NCI-H2107 treated with DMSO at 0.1 percent for 48 hours (cell line): ENCODE data around the gene SRRM3.
A peak's percentile ranks its signal among the peaks of the same experiment; 100 is the strongest.
"Not testable (repeated sequence)": the region's sequence is repeated elsewhere in the genome, so short reads cannot be mapped to it uniquely, and the experiment has no call there.

Experiments
- DNase-seq: peaks from one replicate; lab custom pipeline; 2025; ENCODE audit not compliant: unreplicated experiment; lab: John Stamatoyannopoulos, UW

Gene SRRM3

DNA sequence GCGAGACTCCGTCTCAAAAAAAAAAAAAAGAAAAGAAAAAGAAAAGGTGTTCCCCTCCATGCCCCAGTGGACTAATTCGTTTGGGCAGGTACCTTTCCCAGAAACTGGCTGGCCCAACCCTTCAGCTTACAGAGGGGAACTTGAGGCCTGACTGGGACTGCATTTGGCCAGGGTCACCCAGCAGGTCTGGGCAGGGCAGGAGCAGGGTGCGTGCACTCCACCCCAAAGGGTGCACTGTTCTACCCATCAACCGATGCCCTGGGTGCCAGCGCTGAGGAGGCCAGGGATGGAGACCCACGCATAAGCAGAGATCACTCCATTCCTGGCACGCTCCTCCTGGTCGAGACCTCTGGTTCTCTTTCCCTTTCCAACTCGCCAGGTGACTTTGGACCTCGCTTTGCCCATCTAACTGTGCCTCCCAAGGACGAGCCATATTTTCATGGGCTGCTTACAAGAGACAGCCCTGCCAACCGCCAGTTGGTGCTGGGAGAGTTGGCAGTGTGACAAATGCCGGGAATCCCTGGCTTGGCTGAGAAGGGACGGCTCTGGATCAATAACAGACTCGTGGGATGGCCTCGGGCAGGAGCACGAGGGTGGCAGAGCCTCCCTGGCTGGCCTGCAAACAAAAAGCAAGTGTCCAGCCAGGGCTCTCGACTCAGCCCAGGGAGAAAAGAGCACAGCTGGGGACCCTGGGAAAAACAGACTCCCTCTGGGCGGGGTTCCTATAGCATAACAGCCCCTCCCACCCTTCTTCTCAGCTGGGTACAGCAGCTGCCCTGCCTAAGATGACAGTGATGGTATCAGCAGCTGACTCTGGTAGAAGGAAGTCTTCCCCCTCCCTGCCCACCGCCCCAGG lies 108.6 kb downstream of the SRRM3 start:
- peak; percentile 84 for DNase-seq

DNA sequence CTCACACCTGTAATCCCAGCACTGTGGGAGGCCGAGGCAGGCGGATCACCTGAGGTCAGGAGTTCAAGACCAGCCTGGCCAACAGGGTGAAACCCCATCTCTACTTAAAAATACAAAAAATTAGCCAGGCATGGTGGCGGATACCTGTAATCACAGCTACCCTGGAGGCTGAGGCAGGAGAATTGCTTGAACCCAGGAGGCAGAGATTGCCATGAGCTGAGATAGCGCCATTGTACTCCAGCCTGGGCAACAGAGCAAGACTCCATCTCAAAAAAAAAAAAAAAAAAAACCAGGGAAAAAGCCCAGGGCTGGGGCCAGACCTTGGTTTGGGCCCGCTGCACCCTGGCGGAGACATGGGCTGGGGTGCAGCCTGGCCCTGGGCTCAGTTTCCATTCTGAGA lies 110.1 kb downstream of the SRRM3 start:
- DNase-seq = not testable (repeated sequence)

GRCh38 chr7:76314042-76314721 lies 112.5 kb downstream of the SRRM3 start:
- peak; percentile 92 for DNase-seq

GRCh38 chr7:76314740-76315139 lies 113.0 kb downstream of the SRRM3 start:
- DNase-seq = not testable (repeated sequence)

- no peak for DNase-seq
Measured at GRCh38 chr7:76315364-76315763, 113.7 kb downstream of the SRRM3 start.

- no peak for DNase-seq
Measured at GRCh38 chr7:76316984-76317781, 115.5 kb downstream of the SRRM3 start.

GRCh38 chr7:76317782-76318487 lies 116.2 kb downstream of the SRRM3 start:
- peak; percentile 94 for DNase-seq

DNA sequence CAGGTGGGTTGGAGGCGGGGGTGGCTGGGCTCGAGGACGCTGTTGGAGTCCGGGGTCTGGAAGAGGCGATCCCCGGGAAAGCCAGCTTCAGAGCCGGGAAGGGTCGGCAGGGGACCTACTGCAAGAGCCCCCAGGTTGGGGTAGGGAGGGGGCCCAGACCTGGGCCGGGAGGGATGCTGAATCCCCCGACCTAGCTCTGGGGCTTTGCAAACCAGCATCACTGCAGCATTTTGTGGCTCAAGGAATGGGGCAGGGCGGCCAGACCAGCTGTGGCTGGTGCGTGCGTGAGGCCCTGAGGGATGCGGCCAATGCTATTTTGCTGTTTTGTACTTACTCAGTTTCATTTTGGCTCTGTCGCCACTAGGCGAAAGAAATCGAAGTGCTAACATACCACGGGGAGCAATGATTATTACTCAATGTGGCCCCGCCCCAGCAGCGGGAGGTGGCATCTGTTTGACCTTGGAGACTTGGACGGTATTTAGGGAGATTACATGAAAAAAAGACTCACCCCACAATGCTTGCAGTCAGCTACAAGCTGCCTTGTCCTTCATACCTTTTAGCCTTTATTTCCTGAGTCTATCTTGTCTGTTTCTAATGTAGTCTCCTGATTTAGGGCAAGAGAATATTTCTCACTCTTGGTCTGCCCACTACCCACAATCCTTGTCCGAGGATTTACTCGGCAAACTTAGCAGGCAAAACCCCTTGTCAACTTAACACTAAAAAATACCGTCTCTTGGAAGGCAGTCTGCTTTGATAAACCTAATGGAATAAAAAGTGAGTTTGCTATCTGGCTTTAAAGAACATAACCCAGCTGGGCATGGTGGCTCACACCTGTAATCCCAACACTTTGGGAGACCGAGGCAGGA lies 117.0 kb downstream of the SRRM3 start:
- DNase-seq = peak; percentile 45

GRCh38 chr7:76325092-76325491 lies 123.4 kb downstream of the SRRM3 start:
- DNase-seq = no peak

DNA sequence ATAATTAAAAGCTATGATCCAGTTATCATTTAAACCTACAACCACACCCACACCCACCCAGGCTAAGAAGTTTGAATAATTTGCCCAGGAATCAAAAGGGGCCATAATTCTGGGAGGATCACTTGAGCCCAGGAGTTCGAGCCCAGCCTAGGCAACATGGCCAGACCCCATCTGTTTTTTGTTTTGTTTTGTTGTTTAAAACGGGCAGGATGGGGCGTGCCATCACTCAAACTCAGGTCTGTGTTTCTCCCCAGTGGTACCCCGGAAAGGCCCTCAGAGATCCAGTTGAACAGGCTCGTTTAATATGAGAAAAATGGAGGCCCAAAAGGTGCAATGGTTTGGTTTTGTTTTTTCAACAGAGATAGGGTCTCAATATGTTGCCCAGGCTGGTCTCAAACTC lies 124.1 kb downstream of the SRRM3 start:
- no peak for DNase-seq

DNA sequence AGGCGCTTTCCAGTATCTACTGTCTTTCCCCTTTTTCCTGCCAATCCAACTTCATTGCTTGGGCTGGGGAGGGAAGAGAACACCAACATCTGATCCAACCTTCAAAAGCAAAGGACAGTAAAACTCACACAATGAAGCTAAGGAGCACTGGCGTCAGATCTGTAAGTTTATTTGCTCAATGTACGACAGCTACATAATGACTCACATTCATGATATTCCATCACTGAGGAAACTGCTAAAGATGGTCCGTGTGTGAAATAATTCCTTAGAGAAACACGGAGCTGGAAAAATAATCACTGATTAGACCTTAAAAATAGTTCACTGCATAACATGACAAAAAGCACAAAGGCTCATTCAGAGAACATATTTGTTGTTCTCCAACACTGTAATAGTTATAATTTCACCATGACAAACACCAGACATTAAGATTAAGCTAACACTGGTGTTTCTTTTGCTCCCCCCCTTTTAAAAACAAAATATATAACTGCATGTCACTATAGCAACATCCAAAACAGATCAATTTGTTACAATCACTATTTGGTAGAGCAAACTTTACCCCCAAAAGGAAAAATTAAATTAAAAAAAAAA lies 125.0 kb downstream of the SRRM3 start:
- DNase-seq = no peak

DNA sequence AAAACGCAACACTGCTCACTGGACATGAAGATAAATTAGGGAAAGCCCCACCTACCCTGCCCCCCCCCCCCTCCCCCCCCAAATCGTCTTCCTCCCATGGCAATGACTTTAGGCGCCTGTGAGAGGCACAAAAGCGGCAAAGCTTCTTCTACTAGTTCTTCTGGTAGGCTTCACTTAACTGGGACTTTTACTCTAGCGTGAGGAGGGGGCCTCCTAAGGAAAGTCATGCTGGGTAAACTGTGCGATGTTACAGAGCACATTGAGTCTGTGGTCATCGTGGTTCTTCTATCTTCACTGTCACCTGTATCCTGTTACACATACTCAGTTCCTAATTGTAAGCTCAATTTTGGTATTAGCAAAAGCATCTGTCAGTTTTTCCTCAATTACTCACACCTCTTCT lies 125.9 kb downstream of the SRRM3 start:
- no peak for DNase-seq

DNA sequence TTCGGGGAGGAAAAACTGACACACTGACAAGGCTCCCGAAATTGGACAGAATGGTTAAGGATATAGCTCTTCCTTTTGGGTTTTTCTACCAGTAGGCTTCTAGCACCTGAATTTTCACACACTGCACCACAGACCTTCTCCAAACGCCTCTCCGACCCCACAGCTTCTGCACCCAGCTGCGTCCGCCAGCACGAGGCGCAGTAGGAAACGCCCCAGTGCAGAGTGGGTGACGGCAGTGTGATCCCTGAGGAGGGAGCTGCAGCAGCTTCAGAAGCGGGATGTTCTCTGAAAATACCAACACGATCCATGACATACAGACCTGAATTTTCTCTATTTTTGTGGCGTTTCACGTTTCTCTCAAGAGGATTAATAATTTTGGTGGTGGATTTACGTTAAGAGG lies 126.7 kb downstream of the SRRM3 start:
- DNase-seq = no peak

DNA sequence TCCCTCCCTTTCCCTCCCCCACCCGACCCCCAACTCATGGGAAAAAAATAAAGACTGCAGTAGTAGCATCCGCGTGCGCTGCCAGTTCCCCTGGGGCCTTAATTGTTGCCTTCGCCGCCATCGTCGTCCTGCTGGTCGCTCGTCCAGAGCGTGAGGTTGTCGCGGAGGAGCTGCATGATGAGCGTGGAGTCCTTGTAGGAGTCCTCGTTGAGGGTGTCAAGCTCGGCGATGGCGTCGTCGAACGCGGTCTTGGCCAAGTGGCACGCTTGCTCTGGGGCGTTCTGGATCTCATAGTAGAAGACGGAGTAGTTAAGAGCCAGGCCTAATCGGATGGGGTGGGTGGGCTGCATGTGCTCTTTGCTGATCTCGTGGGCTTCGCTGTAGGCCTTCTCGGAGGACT lies 127.8 kb downstream of the SRRM3 start:
- no peak for DNase-seq

- no peak for DNase-seq
Measured at GRCh38 chr7:76330261-76330660, 128.6 kb downstream of the SRRM3 start.

DNA sequence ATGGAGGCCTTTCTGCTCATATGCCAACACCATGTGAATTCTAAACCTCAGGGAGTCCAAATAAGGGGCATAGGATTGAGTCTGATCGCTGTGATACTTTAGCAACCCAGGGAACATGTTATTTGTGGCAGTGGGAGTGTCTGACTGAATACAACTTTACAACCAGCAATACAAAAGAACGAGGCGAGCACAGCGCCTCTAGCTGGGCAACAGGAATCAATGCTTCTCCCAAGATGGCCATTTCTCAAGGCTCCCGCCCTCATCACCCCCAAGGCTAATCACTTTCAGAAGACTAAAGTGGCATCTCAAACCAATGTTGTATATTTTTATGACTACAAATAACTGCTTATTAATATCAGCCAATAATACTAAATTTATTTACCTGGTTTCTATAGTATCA lies 129.0 kb downstream of the SRRM3 start:
- DNase-seq = no peak

- no peak for DNase-seq
Measured at GRCh38 chr7:76332078-76332477, 130.4 kb downstream of the SRRM3 start.

GRCh38 chr7:76333511-76334101 lies 131.9 kb downstream of the SRRM3 start:
- DNase-seq = no peak

DNA sequence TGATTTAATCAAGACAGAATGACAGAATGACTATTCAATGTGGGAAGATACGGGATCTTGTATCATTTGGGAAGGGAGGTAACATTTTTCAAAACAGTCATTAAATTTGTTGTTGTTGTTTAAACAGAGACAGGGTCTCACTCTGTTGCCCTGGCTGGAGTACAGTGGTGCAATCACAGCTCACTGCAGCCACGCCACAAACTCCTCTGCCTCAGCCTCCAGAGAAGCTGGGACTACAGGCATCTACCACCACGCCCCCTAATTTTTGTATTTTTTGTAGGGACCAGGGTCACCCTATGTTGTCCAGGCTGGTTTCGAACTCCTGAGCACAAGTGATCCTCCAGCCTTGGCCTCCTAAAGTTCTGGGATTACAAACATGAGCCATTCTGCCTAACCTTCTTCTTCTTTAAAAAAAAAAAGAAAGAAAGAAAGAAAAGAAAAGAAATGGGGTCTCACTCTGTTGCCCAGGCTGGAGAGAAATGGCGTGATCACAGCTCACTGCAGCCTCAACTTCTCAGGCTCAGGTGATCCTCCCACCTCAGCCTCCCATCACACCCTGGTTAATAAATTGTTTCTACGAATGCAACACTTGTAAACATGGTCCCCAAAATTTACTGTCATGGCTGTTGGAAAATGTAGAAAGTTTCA lies 132.7 kb downstream of the SRRM3 start:
- no peak for DNase-seq
